NCI-H2196 (cell line): ENCODE data around the gene CFAP70.

Experiments
- DNase-seq: peaks from one replicate; lab custom pipeline; 2025; ENCODE audit not compliant: unreplicated experiment; lab: John Stamatoyannopoulos, UW

CFAP70 gene

GRCh38 chr10:73218431-73219191 is 140.1 kb downstream of the CFAP70 start:
- DNase-seq, result no peak

- DNase-seq, result no peak
Measured at GRCh38 chr10:73217628-73218027, 141.0 kb downstream of the CFAP70 start.

- DNase-seq, result no peak
Measured at GRCh38 chr10:73215749-73216148, 142.9 kb downstream of the CFAP70 start.

GRCh38 chr10:73211106-73211811 is 147.4 kb downstream of the CFAP70 start:
- no peak for DNase-seq

- no peak for DNase-seq
Measured at GRCh38 chr10:73210395-73211105, 148.1 kb downstream of the CFAP70 start.

GRCh38 chr10:73209705-73210104 is 149.0 kb downstream of the CFAP70 start:
- no peak for DNase-seq

GRCh38 chr10:73207883-73208282 is 150.8 kb downstream of the CFAP70 start:
- no peak for DNase-seq

- DNase-seq, result no peak
Measured at GRCh38 chr10:73206385-73206784, 152.3 kb downstream of the CFAP70 start.

- DNase-seq, result no peak
Measured at GRCh38 chr10:73205890-73206289, 152.8 kb downstream of the CFAP70 start.

GRCh38 chr10:73205081-73205480 is 153.6 kb downstream of the CFAP70 start:
- DNase-seq, result no peak
